Hematopoietic multipotent progenitor cell treated with erythropoietin and hydrocortisone succinate and interleukin-3 and kit ligand, for 15 days (in vitro differentiated cells): ENCODE measurements around the gene ARHGEF19.
"Not testable (repeated sequence)": the region's sequence is repeated elsewhere in the genome, so short reads cannot be mapped to it uniquely, and the experiment has no call there.

Experiments used
- DNase-seq: peaks from one replicate; pipeline ENCODE4 v3.0.0-alpha.2; 2015; ENCODE audit warnings: low spot score

ARHGEF19 gene

DNA sequence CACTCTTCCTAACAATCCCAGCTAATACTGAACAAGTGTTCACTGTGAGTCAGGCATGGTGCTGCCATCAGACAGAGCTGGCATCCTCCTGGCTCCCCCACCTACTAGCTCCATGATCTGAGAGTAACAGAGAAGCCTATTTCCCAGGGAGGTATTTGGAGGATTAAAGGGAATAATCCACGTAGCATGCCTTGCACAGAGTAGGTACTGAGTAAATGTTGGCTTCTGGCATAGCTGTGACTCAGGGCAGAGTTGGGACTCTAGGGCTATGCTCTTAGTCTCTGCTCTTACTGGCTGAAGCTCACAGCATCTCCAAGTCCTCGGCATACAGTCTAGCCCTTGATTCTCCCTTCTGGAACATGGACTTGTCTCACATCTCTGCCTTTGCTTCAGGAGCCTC lies 8.2 kb downstream of the ARHGEF19 start:
- no peak for DNase-seq

DNA sequence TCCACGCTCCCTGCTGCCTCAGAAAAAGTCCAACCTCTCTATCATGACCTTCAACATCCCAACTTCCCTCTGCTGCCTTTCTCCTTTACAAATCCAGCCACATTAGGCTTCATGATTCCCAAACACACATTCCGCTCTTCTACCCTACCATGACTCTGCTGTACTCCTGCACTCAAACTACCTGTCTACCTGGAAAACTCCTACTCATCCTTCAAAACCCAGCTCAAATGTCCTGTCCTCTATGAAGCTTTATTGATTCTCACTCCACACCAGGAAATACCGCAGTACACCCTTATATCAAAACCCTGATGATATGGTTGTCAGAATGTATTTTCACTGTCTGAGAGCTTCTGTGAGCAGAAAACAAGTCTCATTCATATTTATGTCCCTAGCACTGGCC lies 8.9 kb downstream of the ARHGEF19 start:
- DNase-seq, result no peak

DNA sequence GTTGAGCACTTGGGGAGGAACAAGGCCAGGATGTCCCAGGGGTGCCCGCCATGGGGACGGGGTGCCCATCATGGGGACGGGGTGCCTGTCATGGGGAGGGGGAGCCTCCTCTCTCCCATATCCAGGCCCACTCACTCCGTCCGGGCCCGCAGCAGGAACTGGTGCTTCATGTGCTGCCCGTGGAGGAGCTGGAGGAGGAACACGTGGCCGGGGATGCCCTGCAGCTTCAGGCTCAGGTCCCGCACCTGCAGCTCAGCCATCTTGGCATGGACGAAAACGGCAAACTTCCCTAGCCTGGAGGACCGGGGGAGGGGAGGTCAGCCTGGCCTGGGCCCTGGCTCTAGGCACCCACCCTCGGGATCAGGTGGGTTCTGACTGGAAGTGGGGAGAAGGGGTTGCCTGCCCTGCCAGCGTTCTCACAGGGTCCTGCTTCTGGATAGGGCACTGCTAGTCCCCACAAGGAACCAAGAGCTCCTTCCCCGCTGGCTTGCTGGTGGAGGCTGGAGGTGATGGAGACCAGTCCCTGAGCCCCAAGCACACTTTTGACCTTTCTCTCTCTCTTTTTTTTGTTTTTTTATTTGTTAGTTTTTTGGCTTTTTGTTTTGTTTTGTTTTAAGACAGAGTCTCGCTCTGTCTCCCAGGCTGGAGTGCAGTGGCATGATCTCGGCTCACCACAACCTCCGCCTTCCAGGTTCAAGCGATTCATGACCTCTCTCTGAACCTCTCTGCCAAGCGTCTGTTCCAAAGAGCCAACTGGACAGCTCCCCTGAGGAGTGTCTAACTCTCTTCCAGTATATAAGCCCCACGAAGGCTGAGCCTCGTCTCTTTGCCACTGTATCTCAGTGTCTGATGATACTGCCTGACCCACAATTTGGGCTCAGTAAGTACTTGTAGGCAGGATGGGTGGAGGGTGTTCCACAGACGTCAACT lies 9.9 kb downstream of the ARHGEF19 start:
- DNase-seq, result no peak

DNA sequence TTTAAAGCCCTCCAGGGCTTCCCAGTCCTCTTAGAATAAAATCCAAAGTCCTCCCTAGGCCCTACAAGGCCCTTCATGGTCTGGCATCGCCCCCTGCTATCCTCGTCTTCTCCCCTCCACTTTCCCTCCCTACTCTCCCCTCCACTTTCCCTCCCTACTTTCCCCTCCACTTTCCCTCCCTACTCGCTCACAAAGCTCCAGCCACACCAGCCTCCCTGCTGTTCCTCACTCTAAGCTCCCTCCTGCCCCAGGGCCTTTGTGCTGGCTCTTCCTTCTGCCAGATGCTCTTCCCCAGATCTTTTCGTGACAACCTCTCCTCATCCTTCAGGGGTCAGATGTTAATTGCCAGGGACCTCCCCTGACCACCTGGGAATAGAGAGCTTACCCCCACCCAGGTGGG lies 12.8 kb downstream of the ARHGEF19 start:
- no peak for DNase-seq

DNA sequence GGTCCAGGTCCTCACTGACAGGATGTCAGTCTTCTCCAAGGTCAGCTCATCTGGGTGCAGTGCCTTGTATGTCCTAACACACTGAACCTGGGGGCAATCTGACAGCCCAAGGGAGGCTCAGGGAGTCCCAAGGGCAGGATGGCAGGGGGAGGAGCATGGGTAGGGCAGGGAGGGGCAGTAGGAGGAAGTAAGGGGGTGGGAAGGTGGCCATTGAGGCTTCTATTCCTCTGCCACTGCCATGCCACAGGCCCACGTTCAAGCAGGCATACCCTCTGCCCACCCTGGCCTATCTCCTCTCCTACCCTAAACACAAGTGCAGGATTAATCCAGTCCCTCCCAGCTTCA lies 13.3 kb downstream of the ARHGEF19 start:
- DNase-seq, result no peak

DNA sequence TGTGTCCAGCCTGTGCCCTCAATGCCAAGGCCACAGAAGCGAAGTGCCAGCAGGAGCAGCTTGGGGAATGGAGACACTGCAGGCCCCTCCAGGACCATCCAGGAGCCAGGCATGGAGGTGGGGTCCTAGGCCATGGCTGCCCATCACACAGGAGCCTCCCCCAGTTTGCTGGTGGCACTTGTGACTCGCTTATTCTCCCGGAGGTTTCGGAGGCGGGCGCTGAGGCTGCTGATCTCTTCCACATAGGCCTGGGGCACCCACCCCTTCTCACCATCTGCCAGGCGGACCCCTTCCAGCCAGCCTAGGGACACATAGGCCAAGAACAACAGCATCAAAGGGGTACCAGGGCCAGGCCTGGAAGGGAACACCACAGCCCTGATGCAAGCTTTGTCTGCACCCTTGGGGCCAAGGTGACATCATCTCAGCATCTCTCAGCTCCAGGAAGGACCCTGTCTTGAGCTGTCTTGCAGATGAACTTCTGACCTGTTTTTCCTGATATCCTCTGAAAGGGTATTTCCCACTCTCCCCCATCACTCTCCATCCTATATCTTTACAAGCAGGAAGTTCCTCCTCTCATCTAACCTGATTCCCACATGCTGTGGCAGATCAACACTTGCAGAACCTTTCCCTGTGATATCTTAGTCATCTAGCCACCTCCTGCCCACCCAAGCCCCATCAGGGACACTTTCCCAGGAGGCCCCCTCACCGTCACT lies 13.9 kb downstream of the ARHGEF19 start:
- DNase-seq, result no peak

DNA sequence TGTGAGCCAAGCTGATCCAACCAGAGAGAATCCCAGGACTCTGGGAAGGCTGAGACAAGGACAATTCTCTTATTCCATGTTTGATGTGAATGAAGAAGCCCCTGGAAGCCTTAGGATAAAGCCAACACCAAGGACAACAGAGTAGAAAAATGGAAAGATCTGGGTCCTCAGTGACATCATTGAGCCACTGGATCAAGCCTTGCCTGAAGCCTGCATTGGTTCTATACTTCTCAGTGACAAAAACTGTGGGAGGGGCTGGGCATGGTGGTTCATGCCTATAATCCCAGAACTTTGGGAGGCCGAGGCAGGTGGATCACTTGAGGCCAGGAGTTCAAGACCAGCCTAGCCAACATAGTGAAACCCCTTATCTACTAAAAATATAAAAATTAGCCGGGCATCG lies 15.6 kb downstream of the ARHGEF19 start:
- no peak for DNase-seq

DNA sequence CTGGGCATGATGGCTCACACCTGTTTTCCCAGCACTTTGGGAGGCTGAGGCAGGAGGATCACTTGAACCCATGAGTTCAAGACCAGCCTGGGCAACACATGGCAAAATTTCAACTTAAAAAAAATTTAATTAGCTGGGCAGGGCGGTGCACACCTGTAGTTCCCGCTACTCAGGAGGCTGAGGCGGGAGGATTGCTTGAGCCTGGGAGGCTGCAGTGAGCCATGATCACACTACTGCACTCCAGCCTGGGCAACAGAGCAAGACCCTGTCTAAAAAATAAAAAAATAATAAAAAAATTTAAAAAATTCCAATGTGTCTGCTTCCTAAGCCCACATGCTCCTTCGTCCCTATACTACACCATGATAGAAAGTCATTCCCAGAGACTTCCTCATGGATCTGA lies 16.3 kb downstream of the ARHGEF19 start:
- not testable (repeated sequence) for DNase-seq

DNA sequence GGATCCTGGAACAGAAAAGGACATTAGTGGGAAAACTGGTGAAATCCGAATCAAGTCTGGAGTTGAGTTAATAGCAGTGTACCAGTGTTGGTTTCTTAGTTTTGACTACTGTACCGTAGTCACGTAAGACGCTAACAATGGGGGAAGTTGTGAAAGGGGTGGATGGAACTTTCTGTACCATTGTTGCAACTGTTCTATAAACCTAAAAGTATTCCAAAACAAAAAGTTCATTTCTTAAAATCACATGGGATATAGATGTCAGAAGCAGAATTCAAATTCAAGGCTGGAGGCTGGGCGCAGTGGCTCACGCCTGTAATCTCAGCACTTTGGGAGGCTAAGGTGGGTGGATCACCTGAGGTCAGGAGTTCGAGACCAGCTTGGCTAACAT lies 16.9 kb downstream of the ARHGEF19 start:
- no peak for DNase-seq

DNA sequence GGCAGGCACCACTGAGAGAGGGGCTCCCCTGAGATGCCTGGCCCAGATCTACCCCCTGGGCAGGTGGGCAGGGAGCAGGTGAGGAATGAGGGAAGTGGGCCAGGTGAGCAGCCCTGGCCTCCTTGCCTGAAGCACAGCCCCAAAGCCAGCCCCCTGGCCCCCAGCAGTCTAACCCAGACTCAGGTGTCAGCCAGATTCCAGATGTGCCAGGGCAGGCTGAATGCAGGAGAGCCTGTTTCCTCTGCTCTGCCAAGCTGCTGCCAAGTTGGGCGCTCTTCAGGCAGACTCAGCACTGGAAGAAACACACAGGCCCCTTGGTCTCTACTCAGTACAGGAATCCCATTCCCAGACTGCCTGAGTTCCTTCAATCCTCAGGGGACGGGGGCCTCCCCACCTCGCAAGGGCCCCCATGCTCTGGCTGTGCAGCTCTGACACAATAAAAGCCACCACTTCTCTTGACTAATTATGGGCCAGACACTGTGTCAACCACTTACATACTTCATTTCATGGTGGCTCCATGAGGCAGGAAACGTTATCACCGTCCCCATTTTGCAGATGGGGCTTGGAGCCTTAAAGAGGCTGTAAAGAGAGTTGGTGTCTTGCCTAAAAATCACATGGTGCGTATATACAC lies 20.4 kb downstream of the ARHGEF19 start:
- DNase-seq, result no peak

DNA sequence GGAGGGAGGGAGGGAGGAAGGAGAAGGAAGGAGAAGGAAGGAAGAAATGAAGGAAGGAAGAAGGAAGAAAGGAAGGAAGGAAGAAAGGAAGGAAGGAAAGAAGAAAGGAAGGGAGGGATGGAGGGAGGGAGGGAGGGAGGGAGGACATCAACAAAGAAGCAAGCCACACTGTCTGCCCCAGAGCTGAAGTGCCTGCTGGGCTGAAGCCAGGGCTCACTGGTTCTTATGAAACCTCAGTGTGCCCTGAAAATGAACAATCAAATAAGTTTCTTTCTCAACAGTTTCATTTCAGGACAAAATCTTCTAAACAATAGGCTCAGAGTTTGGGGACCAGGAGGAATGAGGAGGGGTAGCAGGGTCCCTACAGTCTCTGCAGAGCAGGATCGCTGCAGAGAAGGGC lies 21.1 kb downstream of the ARHGEF19 start:
- no peak for DNase-seq

DNA sequence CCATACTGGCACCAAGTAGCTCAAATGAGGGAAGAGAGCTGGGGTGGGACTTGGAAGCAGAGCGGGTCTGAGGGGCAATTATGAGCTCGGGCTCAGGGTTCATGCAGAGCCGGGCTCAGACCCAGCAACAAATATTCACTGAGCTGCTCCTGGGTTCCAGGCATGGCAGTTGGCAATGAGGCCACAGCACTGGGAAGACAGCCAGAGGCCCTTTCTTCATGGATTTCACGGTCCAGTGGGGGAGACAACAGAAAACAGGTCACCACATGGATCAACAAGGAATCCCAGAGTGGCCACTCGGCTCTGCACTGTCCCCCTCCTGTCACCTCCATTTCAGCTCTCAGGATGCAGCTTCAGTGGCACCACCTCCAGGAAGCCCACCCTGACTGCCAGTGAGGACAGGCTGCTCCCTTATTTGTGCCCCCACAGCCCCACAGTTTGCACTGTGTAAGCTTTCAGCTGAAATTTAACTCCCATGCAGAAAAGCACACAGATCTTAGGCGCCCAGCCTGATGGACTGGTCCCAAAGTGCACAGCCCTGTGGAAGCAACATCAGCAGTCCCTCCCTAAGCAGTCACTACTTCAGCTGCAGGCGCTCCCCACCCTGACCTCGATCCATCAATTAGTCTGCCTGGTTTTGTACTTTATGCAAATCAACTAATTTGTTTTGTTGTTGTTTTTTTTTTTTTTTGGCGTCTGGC lies 22.4 kb downstream of the ARHGEF19 start:
- no peak for DNase-seq

DNA sequence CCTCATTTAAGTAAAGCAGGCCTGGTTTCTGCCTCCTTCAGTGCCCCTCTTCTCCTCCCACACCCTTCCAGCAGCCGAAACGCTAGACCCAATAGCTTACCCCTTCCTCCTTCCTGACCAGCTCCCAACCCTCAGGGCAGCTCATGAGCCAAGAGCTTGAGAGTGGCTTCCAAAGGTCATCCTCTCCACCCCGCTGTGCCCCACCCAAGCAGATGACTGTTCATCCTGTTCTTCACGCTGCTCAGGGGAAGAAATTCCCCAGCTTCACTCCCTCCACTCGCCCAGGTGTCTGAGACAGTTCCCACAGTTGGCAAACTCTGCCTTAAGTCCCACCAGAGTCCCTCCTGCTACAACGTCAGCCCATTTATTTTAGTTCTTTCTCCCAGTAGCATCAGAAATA lies 23.4 kb downstream of the ARHGEF19 start:
- no peak for DNase-seq

DNA sequence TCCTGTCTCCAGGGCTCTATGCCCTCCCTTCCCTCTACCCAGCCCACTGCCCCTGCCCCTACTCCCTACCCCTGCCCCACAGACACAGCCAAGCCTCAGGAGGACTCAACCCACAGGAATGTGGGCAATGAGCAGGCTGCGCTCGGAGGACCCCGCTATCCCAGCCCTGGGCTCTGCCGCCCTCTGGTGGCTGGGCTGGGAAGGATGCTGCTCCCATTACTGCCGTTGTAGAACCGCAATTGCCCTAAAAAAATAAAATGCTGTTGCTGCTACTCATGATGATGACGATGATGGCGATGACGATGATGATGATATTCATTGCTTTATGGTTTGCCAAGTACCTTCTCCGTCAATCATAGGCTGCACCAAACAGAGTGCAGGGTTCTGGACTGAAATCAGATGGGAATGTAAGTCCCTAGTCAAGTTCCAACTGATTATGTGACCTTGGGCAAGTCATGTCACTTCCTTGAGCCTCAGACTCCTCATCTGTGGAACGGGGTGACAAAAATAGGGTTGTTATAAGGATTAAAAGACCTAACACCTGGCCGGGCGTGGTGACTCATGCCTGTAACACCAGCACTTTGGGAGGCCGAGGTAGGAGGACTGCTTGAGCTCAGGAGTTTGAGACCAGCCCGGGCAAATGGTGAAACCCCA lies 24.6 kb downstream of the ARHGEF19 start:
- peak; percentile 78 for DNase-seq

DNA sequence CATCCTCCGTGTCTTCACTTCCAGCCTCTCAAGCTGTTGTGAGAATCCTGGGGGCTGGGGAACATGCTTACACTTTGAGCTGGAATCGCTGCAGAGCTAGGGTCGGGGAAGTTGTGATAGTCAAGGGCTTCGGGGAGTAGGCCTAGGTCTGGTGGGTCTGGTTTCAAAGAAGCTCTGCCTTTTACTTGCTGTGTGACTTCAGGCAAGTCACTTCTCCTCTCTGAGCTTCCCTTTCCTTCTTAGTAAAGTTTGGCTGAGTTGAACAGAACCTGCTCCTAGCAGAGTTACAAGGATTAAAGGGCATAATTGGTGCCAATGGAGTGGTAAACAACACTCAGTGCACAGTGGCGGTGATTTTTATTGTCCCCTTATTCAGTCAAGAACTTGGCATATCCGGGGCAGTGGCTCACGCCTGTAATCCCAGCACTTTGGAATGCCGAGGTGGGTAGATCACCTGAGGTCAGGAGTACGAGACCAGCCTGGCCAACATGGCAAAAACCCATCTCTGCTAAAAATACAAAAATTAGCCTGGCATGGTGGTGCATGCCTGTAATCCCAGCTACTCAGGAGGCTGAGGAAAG lies 25.7 kb downstream of the ARHGEF19 start:
- no peak for DNase-seq

DNA sequence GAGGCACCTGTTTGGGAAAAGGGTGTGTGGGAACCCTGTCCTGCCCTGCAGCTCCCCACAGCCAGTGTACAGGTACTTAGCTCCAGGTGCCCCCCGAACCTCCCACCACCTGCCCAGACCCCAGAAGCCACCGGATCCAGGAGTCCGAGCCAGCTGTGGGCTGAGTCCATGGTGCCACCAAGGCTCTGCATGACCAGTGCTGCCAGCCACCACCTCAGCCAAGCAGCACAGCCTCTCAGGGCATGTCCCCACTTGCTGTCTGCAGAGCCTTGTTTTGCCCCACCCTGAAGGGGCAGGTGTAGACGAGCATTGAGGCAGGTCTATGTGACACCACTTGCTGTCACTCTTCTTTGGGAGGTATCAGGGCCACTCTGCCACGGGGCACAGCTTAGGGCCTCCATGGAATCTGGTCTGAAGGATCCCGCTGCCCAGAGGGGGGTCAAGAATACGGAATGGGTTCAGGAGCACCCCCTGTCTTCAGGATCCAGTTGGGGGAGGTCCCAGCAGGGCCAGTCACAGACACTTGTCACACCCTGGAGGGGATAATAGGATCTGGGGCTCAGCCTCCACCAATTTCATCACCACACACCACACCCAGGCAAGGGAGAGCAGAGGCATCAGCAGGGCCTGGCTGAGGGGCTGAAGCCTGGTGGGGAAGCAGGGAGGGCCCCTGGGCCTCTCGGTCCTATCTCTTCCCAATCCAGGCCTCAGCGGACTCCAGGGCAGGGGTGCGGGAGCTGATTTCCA lies 27.7 kb downstream of the ARHGEF19 start:
- DNase-seq, result no peak

DNA sequence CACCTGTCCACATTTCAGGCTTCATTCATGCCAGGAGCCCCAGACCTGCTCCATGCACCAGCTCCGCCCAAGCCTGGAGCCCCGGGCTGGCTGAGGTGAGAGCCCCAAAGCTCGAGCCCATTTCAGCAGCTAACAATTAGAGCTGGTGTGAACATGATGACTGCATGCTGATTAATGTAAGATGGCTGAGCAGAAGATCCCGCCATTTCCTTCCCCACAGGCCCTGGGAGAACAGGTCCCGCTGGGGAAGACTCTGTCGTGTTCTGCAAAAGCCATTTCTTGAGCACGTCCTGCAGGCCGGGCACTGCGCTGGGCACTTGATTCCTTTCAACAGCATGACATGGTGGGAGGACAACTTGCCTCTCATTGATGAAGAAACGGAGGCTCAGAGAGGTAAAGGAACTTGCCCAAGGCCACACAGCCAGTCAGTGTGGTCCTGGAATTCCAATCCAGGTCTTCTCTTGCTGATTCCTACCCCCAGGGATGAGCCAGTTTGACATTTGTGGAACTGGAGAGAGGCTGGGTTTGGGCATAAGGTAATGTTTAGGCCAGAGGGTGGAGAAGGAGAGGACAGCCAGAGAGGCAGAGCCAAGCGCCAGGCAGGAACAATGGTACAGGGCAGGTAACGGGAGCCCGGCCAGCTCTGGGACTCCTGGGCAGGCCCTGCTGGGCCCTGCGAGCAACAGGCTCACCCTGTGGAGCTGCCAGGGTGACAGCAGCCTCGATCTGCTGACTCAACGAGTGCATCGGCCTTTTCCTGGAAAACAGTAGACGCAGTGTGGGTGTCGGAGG lies 28.5 kb downstream of the ARHGEF19 start:
- no peak for DNase-seq

DNA sequence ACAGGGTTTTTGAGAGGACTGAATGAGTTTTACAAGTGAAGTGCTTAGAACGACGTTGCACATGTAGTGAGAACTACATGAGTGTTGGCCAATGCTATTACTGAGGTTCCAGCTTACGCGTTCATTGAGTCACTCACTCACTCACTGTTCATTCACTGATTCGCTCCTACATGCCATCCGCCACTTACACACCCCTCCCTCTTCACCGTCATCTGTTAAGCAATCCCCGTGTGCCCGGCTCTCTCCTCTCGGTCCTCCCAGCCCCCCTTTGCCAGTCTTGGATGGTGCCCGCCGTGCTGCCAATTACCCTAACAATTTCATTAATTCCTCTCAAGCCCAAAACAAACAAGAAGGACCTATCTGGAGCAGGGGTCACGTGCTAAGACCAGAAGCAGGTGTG lies 29.3 kb downstream of the ARHGEF19 start:
- no peak for DNase-seq

DNA sequence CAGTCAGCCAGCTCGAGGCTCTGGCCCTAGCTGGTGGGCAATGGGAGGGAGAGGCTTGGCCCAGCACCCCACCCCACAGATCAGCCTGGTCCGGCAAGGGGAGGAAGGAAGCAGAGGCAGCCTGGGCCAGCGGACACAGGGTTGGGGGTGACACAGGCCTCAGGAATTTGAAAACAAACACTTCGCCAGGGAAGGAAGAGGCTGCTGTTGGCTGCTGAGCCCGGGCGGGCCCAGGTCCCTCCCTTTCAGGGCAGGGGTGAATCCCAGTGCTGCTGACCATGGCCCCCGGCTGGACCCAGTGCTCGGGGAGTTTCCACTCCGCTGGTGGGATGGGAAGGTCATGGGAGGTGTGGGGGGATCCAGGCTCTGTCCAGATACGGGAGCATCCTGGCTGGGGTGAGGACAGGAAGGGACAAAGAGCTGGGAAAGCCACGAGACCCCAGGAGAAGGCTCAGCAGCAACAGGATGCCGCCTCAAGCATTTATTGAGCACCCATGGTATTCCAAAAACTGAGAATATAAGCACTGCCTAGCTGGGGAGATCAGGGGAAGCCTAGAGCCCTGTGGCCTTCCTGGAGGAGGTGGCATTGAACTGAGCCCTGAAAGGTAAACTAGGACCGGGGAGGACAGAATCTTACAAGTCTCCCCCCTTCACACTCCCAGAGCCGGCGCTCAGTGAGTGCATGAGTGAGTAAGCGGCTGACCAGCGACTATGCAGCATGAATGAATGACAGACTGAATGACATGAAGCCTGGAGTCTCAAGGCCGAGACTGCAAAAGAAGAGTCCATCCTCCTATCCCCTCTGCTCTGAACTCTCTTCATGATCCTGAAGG lies 30.3 kb downstream of the ARHGEF19 start:
- DNase-seq, result no peak
